ENCODE results near the gene FXYD3.
"Not testable (repeated sequence)": the region's sequence is repeated elsewhere in the genome, so short reads cannot be mapped to it uniquely, and the experiment has no call there.

FXYD3 gene

DNA sequence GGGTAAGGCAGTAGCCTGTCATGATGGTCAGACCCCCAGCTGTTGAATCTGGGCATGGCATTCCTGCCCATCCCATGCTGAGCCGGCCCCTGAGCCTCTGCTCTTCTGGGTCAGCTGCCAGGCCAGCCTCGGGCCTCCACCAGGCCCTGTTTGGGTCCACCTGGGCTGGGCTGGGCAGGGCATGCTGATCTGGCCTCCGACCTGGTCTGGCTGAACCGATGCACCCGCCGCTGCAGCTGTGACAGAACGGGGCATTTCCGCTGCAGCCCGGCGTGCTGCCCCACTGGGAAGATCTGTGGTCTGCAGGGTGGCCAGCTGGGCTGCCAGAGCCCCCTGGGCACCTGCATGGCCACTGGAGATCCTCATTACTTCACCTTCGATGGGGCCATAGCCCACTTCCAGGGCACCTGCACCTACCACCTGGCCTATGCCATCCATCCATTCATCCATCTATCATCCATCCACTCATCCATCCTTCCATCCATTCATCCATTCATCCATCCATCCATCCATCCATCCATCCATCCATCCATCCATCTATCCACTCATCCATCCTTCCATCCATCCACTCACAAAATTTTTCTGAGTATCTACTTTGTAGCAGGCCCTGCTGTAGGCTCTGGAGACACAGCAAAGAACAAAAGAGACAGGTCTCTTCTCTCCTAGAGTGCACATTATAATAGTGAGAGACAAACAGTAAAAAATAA lies 21.5 kb upstream of the FXYD3 start:
- H3K4me3 ChIP-seq (ENCODE audit: low read length): no peak overlapping the region
- TF ChIP-seq ZNF274 (IDR thresholded peaks at IDR 0.05; ENCODE audit: low read depth, low read length): no peak

- no peak overlapping the region for H3K4me3 ChIP-seq (ENCODE audit: low read length)
- no peak for TF ChIP-seq ZNF274 (IDR thresholded peaks at IDR 0.05; ENCODE audit: low read depth, low read length)
Measured at GRCh38 chr19:35094656-35095055, 21.0 kb upstream of the FXYD3 start.

DNA sequence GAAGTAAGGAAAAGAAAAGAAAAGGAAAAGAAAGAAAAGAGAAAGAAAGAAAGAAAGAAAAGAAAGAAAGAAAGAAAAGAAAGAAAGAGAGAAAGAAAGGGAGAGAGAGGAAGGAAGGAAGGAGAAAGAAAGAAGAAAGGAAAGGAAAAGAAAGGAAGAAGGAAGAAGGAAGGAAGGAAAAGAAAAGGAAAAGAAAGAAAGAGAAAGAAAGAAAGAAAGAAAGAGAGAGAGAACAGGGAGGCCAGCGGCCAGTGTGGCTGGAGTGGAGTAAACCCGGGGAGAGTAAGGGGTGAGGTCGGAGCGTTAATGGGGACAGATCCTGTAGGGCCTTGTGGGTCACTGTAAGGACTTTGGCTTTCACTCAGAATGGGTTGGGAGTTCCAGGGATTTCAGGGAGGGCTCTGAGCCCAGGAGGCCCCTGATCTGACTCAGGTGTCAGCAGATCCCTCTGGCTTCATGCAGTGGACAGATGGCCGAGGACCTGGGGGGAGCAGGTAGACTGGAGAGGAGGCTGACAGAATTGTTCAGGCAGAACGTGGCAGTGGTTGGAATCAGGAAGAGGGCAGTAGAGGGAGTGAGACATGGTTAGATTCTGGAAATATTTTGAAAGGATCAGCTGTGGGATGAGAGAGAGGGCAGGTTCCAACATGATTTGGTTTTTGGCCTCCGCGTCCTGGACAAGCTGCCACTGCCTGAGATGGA lies 19.8 kb upstream of the FXYD3 start:
- no peak overlapping the region for H3K4me3 ChIP-seq (ENCODE audit: low read length)
- TF ChIP-seq ZNF274 (IDR thresholded peaks at IDR 0.05; ENCODE audit: low read depth, low read length): no peak

GRCh38 chr19:35098413-35099049 lies 17.1 kb upstream of the FXYD3 start:
- TF ChIP-seq ZNF274 (IDR thresholded peaks at IDR 0.05; ENCODE audit: low read depth, low read length): no peak
- no peak overlapping the region for H3K4me3 ChIP-seq (ENCODE audit: low read length)

- H3K4me3 ChIP-seq (ENCODE audit: low read length): no peak overlapping the region
- TF ChIP-seq ZNF274 (IDR thresholded peaks at IDR 0.05; ENCODE audit: low read depth, low read length): no peak
Measured at GRCh38 chr19:35099155-35099896, 16.3 kb upstream of the FXYD3 start.

GRCh38 chr19:35099897-35100275 lies 15.7 kb upstream of the FXYD3 start:
- H3K4me3 ChIP-seq (ENCODE audit: low read length): no peak overlapping the region
- no peak for TF ChIP-seq ZNF274 (IDR thresholded peaks at IDR 0.05; ENCODE audit: low read depth, low read length)

DNA sequence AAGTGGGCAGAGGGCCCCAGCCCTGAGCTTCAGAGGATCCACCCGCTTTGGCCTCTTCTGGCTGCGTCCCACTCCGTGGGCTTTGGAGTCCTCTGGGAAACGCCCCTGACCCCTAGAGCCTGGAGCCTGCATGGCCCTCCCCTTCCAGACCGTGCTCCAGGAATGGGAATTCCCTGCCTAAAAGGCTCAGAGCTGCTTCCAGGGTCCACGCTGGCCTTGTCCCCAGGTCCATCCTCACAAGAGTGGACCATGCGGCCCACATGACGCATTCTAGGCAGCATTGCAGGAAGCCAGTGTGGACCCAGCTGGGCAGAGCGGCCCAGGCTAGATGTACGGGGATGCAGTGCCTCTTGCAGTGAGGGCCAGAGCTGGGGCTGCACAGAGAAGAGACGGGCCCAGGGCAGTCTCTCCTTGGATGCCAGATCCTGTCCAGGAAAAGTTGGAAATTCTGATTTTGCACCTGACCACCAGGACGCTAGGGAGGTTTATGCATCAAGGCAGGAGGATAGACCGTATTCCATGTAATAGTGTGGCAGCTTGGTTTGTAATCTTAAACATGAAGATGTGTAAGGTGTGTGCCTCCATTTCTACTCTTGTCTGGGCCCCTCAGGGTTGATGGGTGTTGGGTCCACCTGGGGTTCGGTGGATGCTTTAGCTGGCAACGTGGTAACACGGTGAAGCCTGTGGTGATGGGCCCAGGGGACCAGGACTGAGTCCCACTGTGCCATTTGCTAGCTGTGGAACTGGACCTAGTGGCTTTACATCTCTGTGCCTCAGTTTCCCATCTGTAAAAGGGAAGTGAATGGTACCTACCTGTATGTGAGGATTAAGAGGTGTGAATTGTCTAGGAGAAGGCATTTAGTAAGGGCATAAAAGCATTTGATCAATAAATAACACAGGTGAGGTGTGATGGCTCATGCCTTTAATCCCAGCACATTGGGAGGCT lies 14.8 kb upstream of the FXYD3 start:
- no peak overlapping the region for H3K4me3 ChIP-seq (ENCODE audit: low read length)
- TF ChIP-seq ZNF274 (IDR thresholded peaks at IDR 0.05; ENCODE audit: low read depth, low read length): no peak

GRCh38 chr19:35101949-35102348 lies 13.7 kb upstream of the FXYD3 start:
- not testable (repeated sequence) for H3K4me3 ChIP-seq (ENCODE audit: low read length)

- not testable (repeated sequence) for H3K4me3 ChIP-seq (ENCODE audit: low read length)
Measured at GRCh38 chr19:35103614-35104013, 12.0 kb upstream of the FXYD3 start.

GRCh38 chr19:35104361-35104760 lies 11.3 kb upstream of the FXYD3 start:
- no peak for TF ChIP-seq ZNF274 (IDR thresholded peaks at IDR 0.05; ENCODE audit: low read depth, low read length)
- H3K4me3 ChIP-seq (ENCODE audit: low read length): no peak overlapping the region

- H3K4me3 ChIP-seq (ENCODE audit: low read length): no peak overlapping the region
- TF ChIP-seq ZNF274 (IDR thresholded peaks at IDR 0.05; ENCODE audit: low read depth, low read length): no peak
Measured at GRCh38 chr19:35105047-35105410, 10.6 kb upstream of the FXYD3 start.

DNA sequence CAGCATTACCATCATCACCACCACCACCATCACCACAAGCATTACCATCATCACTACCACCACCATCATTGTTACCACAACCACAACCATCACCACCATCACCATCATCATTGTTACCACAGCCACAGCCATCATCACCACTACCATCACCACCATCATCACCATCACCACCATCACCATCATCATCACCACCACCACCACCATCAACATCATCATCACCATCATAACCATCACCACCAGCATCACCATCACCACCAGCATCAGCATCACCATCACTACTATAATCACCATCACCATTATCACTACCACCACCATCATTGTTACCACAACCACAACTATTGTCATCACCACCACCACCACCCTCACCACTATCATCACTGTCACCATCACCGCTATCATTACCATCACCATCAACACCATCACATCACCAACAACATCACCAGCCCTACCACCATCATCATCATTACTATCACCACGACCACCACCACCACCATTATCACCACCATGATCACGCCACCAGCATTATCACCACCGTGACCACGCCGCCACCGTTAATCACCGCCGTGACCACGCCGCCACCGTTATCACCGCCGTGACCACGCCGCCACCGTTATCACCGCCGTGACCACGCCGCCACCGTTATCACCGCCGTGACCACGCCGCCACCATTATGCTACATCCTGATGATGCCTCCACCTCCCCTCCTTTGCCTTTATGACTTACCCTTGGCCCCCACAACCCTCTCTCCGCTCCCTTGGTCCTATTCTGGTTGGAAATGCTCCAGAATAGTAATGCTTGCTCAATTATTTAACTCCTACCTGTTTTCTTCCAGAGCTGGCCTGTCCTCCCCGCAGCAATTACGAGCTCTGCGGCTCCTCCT lies 10.0 kb upstream of the FXYD3 start:
- no peak for TF ChIP-seq ZNF274 (IDR thresholded peaks at IDR 0.05; ENCODE audit: low read depth, low read length)

GRCh38 chr19:35106291-35106583 lies 9.4 kb upstream of the FXYD3 start:
- TF ChIP-seq ZNF274 (IDR thresholded peaks at IDR 0.05; ENCODE audit: low read depth, low read length): no peak
- no peak overlapping the region for H3K4me3 ChIP-seq (ENCODE audit: low read length)

More for the DNA sequence above, 10.0 kb upstream of the FXYD3 start:
- H3K4me3 ChIP-seq (ENCODE audit: low read length): no peak overlapping the region
